ENCODE results near the gene INTS7.
A peak's percentile ranks its signal among the peaks of the same experiment; 100 is the strongest.

INTS7 gene, protein sequence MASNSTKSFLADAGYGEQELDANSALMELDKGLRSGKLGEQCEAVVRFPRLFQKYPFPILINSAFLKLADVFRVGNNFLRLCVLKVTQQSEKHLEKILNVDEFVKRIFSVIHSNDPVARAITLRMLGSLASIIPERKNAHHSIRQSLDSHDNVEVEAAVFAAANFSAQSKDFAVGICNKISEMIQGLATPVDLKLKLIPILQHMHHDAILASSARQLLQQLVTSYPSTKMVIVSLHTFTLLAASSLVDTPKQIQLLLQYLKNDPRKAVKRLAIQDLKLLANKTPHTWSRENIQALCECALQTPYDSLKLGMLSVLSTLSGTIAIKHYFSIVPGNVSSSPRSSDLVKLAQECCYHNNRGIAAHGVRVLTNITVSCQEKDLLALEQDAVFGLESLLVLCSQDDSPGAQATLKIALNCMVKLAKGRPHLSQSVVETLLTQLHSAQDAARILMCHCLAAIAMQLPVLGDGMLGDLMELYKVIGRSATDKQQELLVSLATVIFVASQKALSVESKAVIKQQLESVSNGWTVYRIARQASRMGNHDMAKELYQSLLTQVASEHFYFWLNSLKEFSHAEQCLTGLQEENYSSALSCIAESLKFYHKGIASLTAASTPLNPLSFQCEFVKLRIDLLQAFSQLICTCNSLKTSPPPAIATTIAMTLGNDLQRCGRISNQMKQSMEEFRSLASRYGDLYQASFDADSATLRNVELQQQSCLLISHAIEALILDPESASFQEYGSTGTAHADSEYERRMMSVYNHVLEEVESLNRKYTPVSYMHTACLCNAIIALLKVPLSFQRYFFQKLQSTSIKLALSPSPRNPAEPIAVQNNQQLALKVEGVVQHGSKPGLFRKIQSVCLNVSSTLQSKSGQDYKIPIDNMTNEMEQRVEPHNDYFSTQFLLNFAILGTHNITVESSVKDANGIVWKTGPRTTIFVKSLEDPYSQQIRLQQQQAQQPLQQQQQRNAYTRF

DNA sequence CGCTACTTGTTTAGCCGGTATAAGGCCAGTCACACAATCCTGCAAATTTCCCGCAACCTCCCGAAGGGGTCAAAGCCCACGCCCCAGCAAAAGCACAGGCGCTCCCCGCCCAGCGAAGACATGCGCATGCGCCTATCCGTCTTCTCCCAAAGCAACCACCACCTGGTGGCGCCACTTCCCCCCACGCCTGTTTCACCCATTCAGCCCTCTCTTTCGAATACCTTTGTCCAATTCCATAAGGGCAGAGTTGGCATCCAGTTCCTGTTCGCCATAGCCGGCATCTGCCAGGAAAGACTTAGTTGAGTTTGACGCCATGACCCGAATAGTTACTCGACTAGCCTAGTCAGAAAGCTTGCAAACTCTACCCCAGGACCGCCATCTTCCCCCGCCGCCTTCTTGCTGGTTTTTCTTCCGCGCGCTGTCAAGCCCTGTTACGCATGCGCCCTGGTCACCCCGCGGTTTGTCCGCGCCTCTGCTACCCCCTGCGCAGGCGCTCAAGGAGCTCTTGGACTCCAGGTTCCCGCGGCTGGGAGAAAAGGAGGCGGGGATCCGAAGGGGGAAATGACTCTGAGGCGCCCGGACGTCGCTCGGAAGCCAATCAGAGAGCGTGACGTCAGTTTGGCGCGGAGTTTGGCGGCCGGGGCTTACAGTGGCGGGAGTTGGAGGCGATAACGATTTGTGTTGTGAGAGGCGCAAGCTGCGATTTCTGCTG, at the start of gene INTS7, which contains the start of gene DTL:
TSS of gene INTS7 (minus strand) at position 435 of the 712 bp plus-strand sequence. CDS start at position 315, 120 bp downstream.
TSS of gene DTL (plus strand) at position 626 of the 712 bp plus-strand sequence. CDS start 143 bp downstream, outside the sequence.
- H3K4me3 Mint-ChIP-seq, result peak within 1 kb of the TSS; percentile 93

DNA sequence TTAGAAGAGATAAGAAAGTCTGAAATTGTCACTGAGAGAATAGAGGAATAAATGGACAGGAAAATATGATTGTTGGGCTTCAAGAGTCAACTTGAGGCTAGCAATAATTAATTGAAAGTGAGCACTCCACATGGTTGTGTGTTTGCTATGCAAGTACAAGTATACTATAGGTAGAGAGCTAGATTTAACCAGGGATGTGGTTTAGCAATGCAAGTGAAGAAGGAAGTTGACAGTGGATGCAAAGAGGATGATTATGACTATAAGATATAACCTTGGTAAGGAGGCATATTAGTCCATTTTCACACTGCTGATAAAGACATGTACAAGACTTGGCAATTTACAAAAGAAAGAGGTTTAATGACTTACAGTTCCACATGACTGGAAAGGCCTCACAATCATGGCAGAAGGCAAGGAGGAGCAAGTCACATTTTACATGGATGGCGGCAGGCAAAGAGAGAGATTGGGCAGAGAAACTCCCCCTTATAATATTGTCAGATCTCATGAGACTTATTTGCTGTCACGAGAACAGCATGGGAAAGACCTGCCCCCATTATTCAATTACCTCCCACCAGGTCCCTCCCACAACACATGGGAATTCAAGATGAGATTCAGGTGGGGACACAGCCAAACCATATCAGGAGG, 47.5 kb upstream of the INTS7 start:
- no peak for DNase-seq
- no peaks in the 10 kb centered on the region for H3K4me1 Mint-ChIP-seq
- no peaks in the 10 kb centered on the region for H3K27me3 Mint-ChIP-seq
- no peak overlapping the region for H3K4me3 Mint-ChIP-seq
- no peaks in the 10 kb centered on the region for H3K9me3 Mint-ChIP-seq
- H3K27ac Mint-ChIP-seq, result no peak overlapping the region
- CTCF ChIA-PET, result no interaction called here
- H3K36me3 Mint-ChIP-seq, result peaks cover 31% of the 10 kb centered on the region

More for the DNA sequence above, at the start of gene INTS7, which contains the start of gene DTL:
- no peaks in the 10 kb centered on the region for H3K27me3 Mint-ChIP-seq
- H3K4me1 Mint-ChIP-seq, result peaks cover 72% of the 10 kb centered on the region
- DNase-seq, result peak; percentile 99
- H3K36me3 Mint-ChIP-seq, result peaks cover 29% of the 10 kb centered on the region
- no peaks in the 10 kb centered on the region for H3K9me3 Mint-ChIP-seq
- peak within 1 kb of the TSS; percentile 96 for H3K27ac Mint-ChIP-seq
- CTCF ChIA-PET, result interaction anchor here (0.6 to 4.7 kb wide), 33 partner anchors 9 to 774 kb away, joined by 3 to 46 read pairs (median 4); partner anchors contain the start of gene NEK2

DNA sequence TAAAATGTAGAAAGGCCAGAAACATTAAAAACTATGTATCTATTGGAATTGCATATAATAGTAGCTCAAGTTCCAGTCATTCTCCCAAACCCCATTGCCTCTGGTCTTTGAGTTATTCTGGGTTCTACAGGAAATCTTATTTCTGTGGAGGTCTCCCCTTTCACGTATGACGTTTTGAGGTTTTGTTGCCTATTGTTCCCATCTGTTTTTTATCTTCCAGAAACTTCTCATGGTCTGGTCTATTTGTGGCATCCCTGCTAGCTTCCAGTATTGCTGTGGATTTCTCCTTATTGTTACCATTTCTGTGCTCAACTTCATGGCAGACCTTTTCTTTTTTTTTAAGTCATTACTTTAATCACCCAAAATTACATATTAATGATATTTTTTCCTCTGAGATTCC, 43.5 kb upstream of the INTS7 start:
- no peaks in the 10 kb centered on the region for H3K4me1 Mint-ChIP-seq
- no peak for DNase-seq

DNA sequence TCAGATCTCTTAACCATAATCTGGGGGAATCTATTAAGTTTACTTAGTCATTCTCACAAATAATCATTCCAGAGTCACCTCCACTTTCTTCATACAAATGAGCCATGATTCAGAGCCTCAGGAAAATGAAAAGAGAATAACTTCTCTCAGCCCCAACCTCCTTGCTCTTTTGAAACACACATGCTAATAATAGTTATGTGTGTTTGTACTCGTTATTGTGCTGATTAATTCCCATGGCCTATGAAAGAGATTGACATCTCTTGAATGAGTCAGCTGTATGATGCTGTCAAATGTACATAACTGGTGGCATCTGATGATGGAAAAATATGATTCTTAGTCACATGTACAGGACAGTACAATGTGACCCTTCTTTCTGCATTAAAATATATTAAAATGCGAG, 41.7 kb upstream of the INTS7 start:
- DNase-seq, result no peak
- peaks cover 37% of the 10 kb centered on the region for H3K36me3 Mint-ChIP-seq
- H3K4me3 Mint-ChIP-seq, result no peak overlapping the region
- H3K27me3 Mint-ChIP-seq, result no peaks in the 10 kb centered on the region
- no peaks in the 10 kb centered on the region for H3K9me3 Mint-ChIP-seq
- CTCF ChIA-PET, result no interaction called here
- H3K27ac Mint-ChIP-seq, result no peak overlapping the region
- no peaks in the 10 kb centered on the region for H3K4me1 Mint-ChIP-seq

More for the DNA sequence above, 43.5 kb upstream of the INTS7 start:
- H3K27ac Mint-ChIP-seq, result peak overlapping the region; percentile 20
- H3K36me3 Mint-ChIP-seq, result peaks cover 30% of the 10 kb centered on the region
- H3K4me3 Mint-ChIP-seq, result no peak overlapping the region
- no peaks in the 10 kb centered on the region for H3K9me3 Mint-ChIP-seq
- H3K27me3 Mint-ChIP-seq, result no peaks in the 10 kb centered on the region
- CTCF ChIA-PET, result interaction anchor here (1.3 to 1.9 kb wide), 2 partner anchors 8 to 377 kb away, joined by 5 to 7 read pairs; no protein-coding TSS in a partner anchor

DNA sequence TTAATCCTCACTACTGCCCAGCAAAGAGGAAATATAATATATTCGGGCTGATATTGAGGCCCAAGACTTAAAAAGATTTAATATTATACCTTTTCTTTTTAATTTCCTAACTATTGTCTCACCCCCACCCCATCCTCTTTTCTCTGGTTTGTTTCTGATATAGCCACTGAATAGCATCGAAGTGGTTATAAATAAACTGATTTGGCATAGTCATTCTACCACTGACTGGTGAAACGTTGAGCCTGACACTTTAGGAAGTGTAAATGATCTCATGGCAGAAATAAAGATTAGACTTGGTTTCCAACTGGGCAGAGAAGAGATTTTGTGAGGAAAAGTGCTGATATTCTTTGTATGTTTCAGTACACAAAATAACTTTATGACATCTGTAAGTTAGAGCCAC, 39.5 kb upstream of the INTS7 start:
- DNase-seq, result no peak
- H3K4me1 Mint-ChIP-seq, result no peaks in the 10 kb centered on the region
- H3K9me3 Mint-ChIP-seq, result no peaks in the 10 kb centered on the region
- no peak overlapping the region for H3K27ac Mint-ChIP-seq
- CTCF ChIA-PET, result no interaction called here
- peaks cover 45% of the 10 kb centered on the region for H3K36me3 Mint-ChIP-seq
- no peaks in the 10 kb centered on the region for H3K27me3 Mint-ChIP-seq
- no peak overlapping the region for H3K4me3 Mint-ChIP-seq

DNA sequence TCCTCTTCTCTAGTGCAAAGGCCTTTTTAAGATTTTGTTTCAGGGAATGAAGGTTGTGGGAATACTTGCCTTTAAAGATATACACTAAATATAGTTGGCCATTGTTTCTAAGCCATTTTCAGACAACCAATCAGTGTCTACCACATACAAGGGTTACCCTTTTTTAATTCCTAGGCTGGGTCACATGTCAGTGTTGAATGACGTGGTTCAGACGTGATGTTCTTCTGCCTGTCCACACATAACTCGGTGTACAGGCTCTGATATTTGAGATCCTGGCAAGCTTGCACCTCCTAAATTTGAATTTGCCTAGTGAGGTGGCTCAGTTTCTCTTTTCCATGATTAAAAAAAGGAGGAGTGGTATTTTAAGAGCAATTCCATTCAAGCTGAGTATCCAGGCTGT, 39.0 kb upstream of the INTS7 start:
- no peak for DNase-seq
- Mint-ChIP-seq H3K27me3 (no peaks in the 10 kb centered on the region), H3K4me3 (no peak overlapping the region), H3K27ac (no peak overlapping the region), H3K36me3 (peaks cover 44% of the 10 kb centered on the region), H3K9me3 (no peaks in the 10 kb centered on the region), H3K4me1 (no peaks in the 10 kb centered on the region)
- CTCF ChIA-PET, result no interaction called here

DNA sequence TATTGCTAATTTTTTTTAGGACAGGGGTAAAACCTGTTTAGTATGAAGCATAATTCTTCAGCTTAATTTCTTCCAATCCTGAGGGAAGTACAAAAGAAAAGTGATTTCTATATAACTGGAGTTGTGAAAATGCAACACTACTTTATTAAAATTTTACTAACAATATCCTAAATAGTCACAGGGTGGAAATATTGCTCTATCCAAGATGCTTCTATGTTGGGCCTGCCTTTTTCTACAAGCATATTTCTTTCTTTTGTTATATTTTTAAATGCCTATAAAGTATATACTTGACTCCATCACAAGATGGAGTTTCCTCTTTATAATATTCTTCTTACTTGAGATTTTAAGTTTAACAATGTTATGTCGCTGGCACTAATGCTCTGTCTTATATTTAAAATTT, 38.1 kb upstream of the INTS7 start:
- no peak overlapping the region for H3K27ac Mint-ChIP-seq
- H3K36me3 Mint-ChIP-seq, result peaks cover 45% of the 10 kb centered on the region
- no peak for DNase-seq
- H3K27me3 Mint-ChIP-seq, result no peaks in the 10 kb centered on the region
- no peaks in the 10 kb centered on the region for H3K4me1 Mint-ChIP-seq
- CTCF ChIA-PET, result interaction anchor here (4.4 to 4.5 kb wide), 2 partner anchors 218 to 383 kb away, joined by 37 to 75 read pairs; no protein-coding TSS in a partner anchor
- H3K4me3 Mint-ChIP-seq, result no peak overlapping the region
- H3K9me3 Mint-ChIP-seq, result no peaks in the 10 kb centered on the region

DNA sequence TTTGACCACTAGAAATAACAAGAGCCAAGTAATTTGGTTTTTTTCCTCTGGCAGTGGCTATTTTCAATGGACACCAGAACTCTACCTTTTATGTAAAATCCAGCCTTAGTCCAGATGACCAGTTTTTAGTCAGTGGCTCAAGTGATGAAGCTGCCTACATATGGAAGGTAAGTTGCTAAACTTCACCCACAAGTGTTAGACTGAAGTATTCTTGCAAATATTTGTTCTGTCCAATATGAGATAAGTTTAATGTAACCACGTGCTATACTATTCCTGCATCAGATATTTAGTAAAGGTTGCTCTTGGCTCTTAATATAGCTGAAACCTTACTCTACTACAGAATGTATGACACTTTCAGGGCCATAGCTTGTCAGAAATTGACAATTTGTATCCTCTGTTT, 36.7 kb upstream of the INTS7 start:
- Mint-ChIP-seq H3K9me3 (no peaks in the 10 kb centered on the region), H3K4me3 (no peak overlapping the region), H3K4me1 (no peaks in the 10 kb centered on the region), H3K36me3 (peaks cover 54% of the 10 kb centered on the region), H3K27ac (no peak overlapping the region), H3K27me3 (no peaks in the 10 kb centered on the region)
- CTCF ChIA-PET, result interaction anchor here (1.7 to 4.5 kb wide), 8 partner anchors 9 to 384 kb away, joined by 4 to 75 read pairs (median 11); no protein-coding TSS in a partner anchor
- DNase-seq, result no peak

DNA sequence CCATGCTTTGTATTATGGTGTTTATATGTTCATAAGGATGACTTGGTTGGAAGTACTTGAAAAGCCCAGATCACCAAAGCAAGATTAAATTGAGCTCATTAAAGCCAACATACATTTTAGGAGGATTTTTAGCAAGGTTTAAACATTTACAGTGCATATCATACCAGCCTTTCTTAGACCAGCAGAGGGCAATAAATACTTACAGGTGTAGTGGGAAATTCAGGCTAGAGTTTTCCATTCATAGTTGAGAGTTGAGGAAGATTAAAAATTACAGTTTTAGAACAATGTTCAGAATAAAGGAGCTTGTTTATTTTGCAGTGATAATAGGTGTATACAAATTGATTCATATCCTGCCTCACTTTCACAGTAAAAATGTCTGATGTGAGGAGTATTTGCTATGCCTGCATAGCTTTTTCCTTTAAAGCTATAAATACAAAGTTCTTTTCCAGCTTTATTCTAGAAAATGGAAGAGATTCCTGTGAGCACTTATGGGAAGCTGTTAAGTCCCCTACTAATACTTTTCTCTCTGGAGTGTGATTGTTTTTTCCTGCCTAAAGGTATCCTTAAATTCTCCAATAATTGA, 35.5 kb upstream of the INTS7 start:
- H3K4me1 Mint-ChIP-seq, result no peaks in the 10 kb centered on the region
- H3K27me3 Mint-ChIP-seq, result no peaks in the 10 kb centered on the region
- H3K36me3 Mint-ChIP-seq, result peaks cover 53% of the 10 kb centered on the region
- H3K4me3 Mint-ChIP-seq, result no peak overlapping the region
- H3K9me3 Mint-ChIP-seq, result no peaks in the 10 kb centered on the region
- H3K27ac Mint-ChIP-seq, result no peak overlapping the region
- no peak for DNase-seq
- CTCF ChIA-PET, result interaction anchor here (0.7 to 4.5 kb wide), 34 partner anchors 7 to 395 kb away, joined by 3 to 75 read pairs (median 4); partner anchors contain the start of genes DTL, INTS7, NEK2 and NENF

DNA sequence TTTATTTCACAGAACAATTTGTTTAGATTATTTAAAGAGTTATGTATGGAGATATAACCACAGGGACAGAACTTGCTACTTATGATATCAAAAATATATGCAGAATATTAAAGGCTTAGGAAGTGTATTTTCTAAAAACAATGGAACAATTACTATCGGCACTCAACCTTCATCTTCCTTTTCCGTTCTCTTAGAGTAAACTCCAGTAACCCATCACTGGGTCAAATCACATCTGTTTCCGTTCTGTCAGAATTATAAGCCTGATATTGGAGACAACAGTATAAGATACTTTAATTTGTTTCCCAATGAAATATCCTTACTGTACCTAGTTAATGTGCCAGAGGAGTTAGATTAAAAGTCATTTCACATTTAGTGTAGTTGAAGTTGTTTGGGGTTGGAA, 32.4 kb upstream of the INTS7 start:
- H3K4me1 Mint-ChIP-seq, result no peaks in the 10 kb centered on the region
- no peaks in the 10 kb centered on the region for H3K27me3 Mint-ChIP-seq
- H3K27ac Mint-ChIP-seq, result no peak overlapping the region
- peaks cover 55% of the 10 kb centered on the region for H3K36me3 Mint-ChIP-seq
- H3K9me3 Mint-ChIP-seq, result no peaks in the 10 kb centered on the region
- CTCF ChIA-PET, result interaction anchor here (2.3 kb wide), 1 partner anchor 388 kb away, joined by 12 read pairs; no protein-coding TSS in a partner anchor
- H3K4me3 Mint-ChIP-seq, result no peak overlapping the region
- DNase-seq, result no peak

DNA sequence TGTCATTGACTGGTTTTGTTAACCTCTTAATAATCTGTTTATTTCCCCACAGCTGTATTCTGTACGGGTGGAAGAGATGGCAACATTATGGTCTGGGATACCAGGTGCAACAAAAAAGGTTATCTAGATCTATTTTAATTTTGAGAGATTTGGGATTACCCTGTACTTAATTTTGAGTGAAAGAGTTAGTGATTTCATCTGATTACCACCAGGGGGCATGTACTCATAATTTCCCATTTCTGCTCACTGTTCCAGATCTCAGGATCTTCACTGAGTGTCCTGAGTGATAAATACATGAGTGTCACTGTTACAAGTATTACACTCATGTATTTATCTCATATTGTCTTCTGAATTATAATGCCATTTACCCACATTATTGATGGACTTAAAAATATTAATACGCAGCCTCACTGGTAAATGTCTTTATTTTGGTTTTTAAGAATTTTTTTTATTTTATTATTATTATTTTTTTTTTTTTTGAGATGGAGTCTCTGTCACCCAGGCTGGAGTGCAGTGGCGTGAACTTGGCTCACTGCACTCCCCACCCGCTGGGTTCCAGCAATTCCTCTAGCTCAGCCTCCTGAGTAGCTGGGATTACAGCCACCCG, 27.6 kb upstream of the INTS7 start:
- Mint-ChIP-seq H3K27me3 (no peaks in the 10 kb centered on the region), H3K4me1 (no peaks in the 10 kb centered on the region), H3K9me3 (peaks cover 5% of the 10 kb centered on the region), H3K4me3 (no peak overlapping the region), H3K27ac (no peak overlapping the region), H3K36me3 (peaks cover 56% of the 10 kb centered on the region)
- CTCF ChIA-PET, result interaction anchor here (0.8 to 3.8 kb wide), 27 partner anchors 8 to 396 kb away, joined by 3 to 46 read pairs (median 4); no protein-coding TSS in a partner anchor
- DNase-seq, result no peak

DNA sequence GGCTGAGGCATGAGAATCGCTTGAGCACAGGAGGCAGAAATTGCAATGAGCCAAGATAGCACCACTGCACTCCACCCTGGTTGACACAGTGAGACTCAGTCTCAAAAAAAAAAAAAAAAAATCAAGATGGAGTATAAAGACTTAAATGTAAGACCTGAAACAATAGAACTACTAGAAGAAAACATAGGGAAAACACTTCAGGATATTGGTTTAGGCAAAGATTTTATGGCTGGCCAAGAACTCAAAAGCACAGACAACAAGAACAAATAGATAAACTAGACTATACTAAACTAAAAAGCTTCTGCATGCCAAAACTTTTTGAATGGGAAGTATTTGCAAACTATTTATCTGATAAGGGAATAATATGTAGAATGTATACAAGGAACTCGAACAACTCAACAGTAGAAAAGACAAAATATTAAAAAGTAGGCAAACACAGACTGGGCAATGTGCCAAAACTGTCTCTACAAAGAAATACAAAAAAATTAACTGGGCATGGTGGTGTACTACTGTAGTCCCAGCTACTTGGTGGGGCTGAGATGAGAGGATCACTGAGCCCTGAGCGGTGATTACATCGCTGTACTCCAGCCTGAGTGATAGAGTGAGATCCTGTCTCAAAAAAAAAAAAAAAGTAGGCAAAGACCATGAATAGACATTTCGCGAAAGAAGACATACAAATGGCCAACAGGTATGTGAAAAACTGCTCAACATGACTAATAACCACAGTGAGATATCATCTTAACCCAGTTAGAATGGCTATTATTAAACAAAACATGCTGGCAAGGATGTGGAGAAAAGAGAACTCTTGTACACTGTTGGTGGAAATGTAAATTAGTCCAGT, 25.5 kb upstream of the INTS7 start:
- Mint-ChIP-seq H3K27ac (peak overlapping the region; percentile 71), H3K36me3 (peaks cover 58% of the 10 kb centered on the region), H3K9me3 (peaks cover 22% of the 10 kb centered on the region), H3K4me1 (no peaks in the 10 kb centered on the region), H3K4me3 (no peak overlapping the region), H3K27me3 (no peaks in the 10 kb centered on the region)
- CTCF ChIA-PET, result interaction anchor here (0.6 to 1.7 kb wide), 4 partner anchors 10 to 671 kb away, joined by 3 to 6 read pairs (median 4); partner anchors contain the start of genes DTL and INTS7
- no peak for DNase-seq
